GM12874 (cell line): ENCODE data around the gene TMEM185B.

Experiments used
- CTCF ChIP-seq: IDR thresholded peaks from 2 replicates; pipeline ENCODE4 v1.5.1; 2011; ENCODE audit warnings: low read depth, mild to moderate bottlenecking, control low read depth, low read length, moderate library complexity; ENCODE audit not compliant: insufficient read depth

The TMEM185B gene

DNA sequence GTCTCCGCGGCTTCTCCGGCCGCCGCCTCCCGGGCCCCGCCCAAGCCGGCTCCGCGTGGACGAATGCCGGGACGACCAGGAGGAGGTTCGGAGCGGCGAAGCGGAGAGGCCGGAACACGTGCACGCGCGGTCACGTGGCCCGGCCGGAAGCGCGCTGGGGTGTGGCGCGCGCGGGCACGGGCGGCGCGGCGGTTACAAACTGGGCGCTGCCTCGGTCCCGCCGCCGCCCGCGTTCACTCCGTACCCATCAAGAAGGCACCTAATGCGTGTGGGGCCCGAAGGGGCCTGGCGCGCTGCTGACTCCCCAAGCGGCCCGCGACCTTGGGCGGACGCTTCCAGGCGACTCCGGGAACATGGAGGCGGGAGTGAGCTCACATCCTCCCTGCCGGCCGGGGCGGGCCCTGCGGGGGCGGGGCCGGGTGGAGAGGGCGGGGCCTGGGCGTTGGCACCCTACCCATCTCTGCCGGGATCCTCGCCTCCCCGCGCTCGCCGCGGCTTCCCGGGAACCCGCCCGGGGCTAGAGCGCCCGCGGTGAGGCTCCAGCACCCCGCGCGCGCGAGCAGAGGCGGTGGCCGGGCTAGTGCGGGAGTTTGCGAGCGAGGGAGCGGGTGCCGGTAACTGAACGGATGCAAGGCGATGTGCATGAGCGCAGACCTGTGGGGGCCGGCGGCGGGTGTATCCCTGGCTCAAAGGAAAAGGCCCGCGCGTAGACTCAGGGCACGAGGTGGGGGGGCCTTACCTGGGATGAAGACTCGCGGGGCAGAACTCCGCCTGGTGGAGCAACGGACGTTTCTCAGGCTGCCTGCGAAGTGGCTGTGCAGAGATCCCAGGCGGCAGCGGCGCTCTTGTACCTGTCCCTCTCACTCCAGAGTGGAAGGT is at the start of gene TMEM185B:
TSS of gene TMEM185B (minus strand) at position 367 of the 879 bp plus-strand sequence. CDS start 424 bp downstream, outside the sequence.
- TF ChIP-seq CTCF = peak; percentile 26; the same call in 1 of the 2 replicates

GRCh38 chr2:120271711-120272379 is 48.6 kb upstream of the TMEM185B start:
- no peak for TF ChIP-seq CTCF

GRCh38 chr2:120269816-120270215 is 46.6 kb upstream of the TMEM185B start:
- no peak for TF ChIP-seq CTCF

GRCh38 chr2:120269076-120269744 is 46.0 kb upstream of the TMEM185B start:
- no peak for TF ChIP-seq CTCF

DNA sequence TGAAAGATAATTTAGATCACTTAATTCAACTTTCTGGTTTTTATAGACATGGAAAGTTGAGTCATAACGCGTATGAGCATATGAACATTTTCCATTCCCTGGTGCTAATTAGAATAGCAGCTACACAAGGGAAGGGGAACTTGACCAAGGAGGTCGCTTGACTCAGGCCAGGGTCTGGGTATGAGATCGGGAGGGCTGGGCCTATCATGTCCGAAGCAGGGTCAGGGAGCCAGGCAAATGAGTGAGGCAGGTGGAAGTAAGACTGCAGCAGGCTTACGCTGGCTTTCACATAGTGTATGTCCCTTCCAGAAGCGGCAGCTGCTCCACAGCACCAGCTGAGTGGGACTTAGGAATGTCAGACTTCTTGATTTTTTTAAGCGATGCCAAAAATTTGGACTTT is 44.1 kb upstream of the TMEM185B start:
- no peak for TF ChIP-seq CTCF

GRCh38 chr2:120265006-120265405 is 41.8 kb upstream of the TMEM185B start:
- TF ChIP-seq CTCF = no peak
